Measurements from ENCODE around the gene UNC50.

GRCh38 chr2:98606431-98606830 lies 2.0 kb upstream of the UNC50 start:
- TF ChIP-seq CTCF (IDR thresholded peaks at IDR 0.05) (no peak), EZH2 (IDR thresholded peaks at IDR 0.05; ENCODE audit: borderline replicate concordance, insufficient read depth, low read depth, low read length, poor library complexity, severe bottlenecking) (no peak)

Data from B cell (primary cell).